Measurements from ENCODE around the gene CDX2. TPM values are rescaled to one million over a fixed set of nuclear protein-coding genes. Genes with fewer than 3 reads are reported as not detected.

CDX2 gene
- total and polyA plus RNA-seq, 2 donors (not counting 1 experiment from before 2014, with no cell fraction given) = not detected

DNA sequence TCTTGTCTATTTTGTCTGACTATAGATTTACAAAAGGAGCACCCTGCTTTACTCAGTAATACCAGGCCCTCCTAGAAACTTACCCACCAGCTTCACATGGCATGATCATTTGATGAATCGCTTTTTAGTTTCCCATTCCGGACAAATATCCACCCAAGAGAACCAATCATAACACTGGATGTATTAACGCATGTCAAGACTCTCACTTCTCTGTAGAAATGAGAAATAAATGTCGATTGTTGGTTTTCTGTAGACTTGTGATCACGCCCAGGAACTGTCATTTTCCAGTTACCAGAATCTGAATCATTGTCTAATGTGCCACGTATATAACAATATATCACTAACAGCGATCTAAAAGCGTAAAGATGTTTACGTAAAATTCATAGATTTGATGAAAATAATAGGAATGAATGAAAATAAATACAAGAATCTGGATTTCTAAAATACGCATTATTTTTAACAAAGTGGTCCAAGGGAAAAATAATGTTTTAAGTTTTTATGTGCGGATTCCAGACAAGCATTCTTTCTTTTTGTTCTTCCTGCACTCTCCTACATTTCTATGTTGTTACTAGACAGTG lies 14.0 kb downstream of the CDX2 start:
- Mint-ChIP-seq H3K27me3 (peaks cover 78% of the 10 kb centered on the region), H3K4me1 (peaks cover 16% of the 10 kb centered on the region), H3K4me3 (peak overlapping the region; percentile 9), H3K9me3 (ENCODE audit: insufficient read depth) (no peaks in the 10 kb centered on the region), H3K27ac (no peak overlapping the region)
- Histone ChIP-seq H3K36me3 (replicated peaks in 1 of 2; ENCODE audit: control extremely low read depth in 1 of 2, control insufficient read depth in 1 of 2, extremely low read depth in 1 of 2, insufficient read depth in 2 of 2, low read length in 1 of 2) (no peaks in the 10 kb centered on the region), H3K9me3 (ENCODE audit: control extremely low read depth in 1 of 3, control insufficient read depth in 2 of 3, insufficient read depth in 1 of 3, low read length in 2 of 3) (peaks cover 0 to 17% (median 1%) of the 10 kb centered on the region in 3 donors), H2AFZ (ENCODE audit: insufficient read depth, low read depth, low read length, poor library complexity, severe bottlenecking) (no peak overlapping the region), H3K79me2 (ENCODE audit: control insufficient read depth, insufficient read depth, low read length) (no peaks in the 10 kb centered on the region), H3K27me3 (replicated peaks in 1 of 4; ENCODE audit: control extremely low read depth in 1 of 4, control insufficient read depth in 3 of 4, insufficient read depth in 4 of 4, low read length in 3 of 4) (peaks cover 0 to 68% (median 56%) of the 10 kb centered on the region in 4 experiments), H3K27ac (ENCODE audit: low read length in 2 of 2) (no peak overlapping the region), H3K4me3 (ENCODE audit: control extremely low read depth in 1 of 5, extremely low read depth in 1 of 5, insufficient read depth in 1 of 5, low read depth in 2 of 5, low read length in 4 of 5) (no peak overlapping the region), H3K4me1 (ENCODE audit: control insufficient read depth in 2 of 2, insufficient read depth in 2 of 2, low read length in 2 of 2) (peaks cover 24 to 30% of the 10 kb centered on the region in 2 donors), H4K20me1 (ENCODE audit: control insufficient read depth, insufficient read depth, low read length, poor library complexity, severe bottlenecking) (no peaks in the 10 kb centered on the region), H3K9ac (ENCODE audit: low read length) (no peak overlapping the region), H3K4me2 (replicated peaks; ENCODE audit: low read depth, low read length, poor library complexity, severe bottlenecking) (peak overlapping the region; percentile 80)
- ChIA-PET POLR2A (interaction anchor here (0.6 kb wide), 1 partner anchor 184 kb away, joined by 7 read pairs; no protein-coding TSS in a partner anchor), CTCF (interaction anchor here (0.7 to 3.8 kb wide), 12 partner anchors 8 to 1008 kb away, joined by 3 to 43 read pairs (median 8); partner anchors contain the start of gene PDX1)
- no CpG with 5 or more reads among the region's 11 CpGs for WGBS (ENCODE audit: insufficient coverage)
- DNase-seq = no peak
- intact Hi-C loops (cut with micrococcal nuclease) = loop anchor here (2.0 to 10.0 kb wide), 2 partner anchors 38 to 580 kb away; no protein-coding TSS in a partner anchor
- ATAC-seq (ENCODE audit: low read depth) = no peak
- no peak for TF ChIP-seq EZH2 (IDR thresholded peaks at IDR 0.05; ENCODE audit: borderline replicate concordance, insufficient read depth, low read depth, low read length, poor library complexity, severe bottlenecking)
- TF ChIP-seq, protein P1, sequence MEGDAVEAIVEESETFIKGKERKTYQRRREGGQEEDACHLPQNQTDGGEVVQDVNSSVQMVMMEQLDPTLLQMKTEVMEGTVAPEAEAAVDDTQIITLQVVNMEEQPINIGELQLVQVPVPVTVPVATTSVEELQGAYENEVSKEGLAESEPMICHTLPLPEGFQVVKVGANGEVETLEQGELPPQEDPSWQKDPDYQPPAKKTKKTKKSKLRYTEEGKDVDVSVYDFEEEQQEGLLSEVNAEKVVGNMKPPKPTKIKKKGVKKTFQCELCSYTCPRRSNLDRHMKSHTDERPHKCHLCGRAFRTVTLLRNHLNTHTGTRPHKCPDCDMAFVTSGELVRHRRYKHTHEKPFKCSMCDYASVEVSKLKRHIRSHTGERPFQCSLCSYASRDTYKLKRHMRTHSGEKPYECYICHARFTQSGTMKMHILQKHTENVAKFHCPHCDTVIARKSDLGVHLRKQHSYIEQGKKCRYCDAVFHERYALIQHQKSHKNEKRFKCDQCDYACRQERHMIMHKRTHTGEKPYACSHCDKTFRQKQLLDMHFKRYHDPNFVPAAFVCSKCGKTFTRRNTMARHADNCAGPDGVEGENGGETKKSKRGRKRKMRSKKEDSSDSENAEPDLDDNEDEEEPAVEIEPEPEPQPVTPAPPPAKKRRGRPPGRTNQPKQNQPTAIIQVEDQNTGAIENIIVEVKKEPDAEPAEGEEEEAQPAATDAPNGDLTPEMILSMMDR (IDR thresholded peaks at IDR 0.05) = no peak

DNA sequence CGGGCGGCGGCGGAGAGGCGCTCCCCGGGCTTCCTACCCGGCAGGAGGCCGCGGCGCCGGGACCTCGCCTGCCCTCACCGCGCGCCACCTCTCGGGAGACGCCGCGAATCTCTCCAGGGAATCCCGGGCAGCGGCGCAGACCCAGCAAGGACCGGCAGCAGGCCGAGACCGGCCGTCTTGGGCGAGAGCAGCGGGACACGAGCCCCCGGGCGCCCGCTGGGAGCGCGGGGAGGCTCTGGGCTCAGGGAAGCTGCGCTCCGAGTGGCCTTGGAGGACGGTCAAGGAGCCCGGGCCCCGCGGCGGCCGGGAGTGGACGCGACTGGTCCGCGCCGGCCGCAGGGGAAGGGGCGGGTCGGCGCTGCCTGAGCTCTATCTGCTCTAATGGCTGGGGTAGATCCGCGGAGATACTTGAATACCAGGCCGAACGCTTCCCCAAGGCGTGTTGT lies 14.7 kb downstream of the CDX2 start:
- ATAC-seq (ENCODE audit: low read depth) (peak; percentile 15), DNase-seq (peak; percentile 51)
- peak overlapping the region; percentile 62 for H3K9ac ChIP-seq (ENCODE audit: low read length)
- peak overlapping the region; percentile 80 for H3K4me2 ChIP-seq (replicated peaks; ENCODE audit: low read depth, low read length, poor library complexity, severe bottlenecking)
- no peak overlapping the region for H3K27ac ChIP-seq (ENCODE audit: low read length in 2 of 2)
- peaks cover 74% of the 10 kb centered on the region for H3K27me3 Mint-ChIP-seq
- peaks cover 0 to 12% (median 1%) of the 10 kb centered on the region in 3 donors for H3K9me3 ChIP-seq (ENCODE audit: control extremely low read depth in 1 of 3, control insufficient read depth in 2 of 3, insufficient read depth in 1 of 3, low read length in 2 of 3)
- intact Hi-C loops (cut with micrococcal nuclease) = loop anchor here (2.0 to 10.0 kb wide), 2 partner anchors 38 to 580 kb away; no protein-coding TSS in a partner anchor
- H3K4me3 Mint-ChIP-seq = peak overlapping the region; percentile 86
- no peaks in the 10 kb centered on the region for H3K36me3 ChIP-seq (replicated peaks in 1 of 2; ENCODE audit: control extremely low read depth in 1 of 2, control insufficient read depth in 1 of 2, extremely low read depth in 1 of 2, insufficient read depth in 2 of 2, low read length in 1 of 2)
- TF ChIP-seq EZH2 (IDR thresholded peaks at IDR 0.05; ENCODE audit: borderline replicate concordance, insufficient read depth, low read depth, low read length, poor library complexity, severe bottlenecking) = peak; percentile 5
- TF ChIP-seq, protein P1 (IDR thresholded peaks at IDR 0.05) = no peak
- no peaks in the 10 kb centered on the region for H3K9me3 Mint-ChIP-seq (ENCODE audit: insufficient read depth)
- peaks cover 15% of the 10 kb centered on the region for H3K4me1 Mint-ChIP-seq
- H3K4me3 ChIP-seq (ENCODE audit: control extremely low read depth in 1 of 5, extremely low read depth in 1 of 5, insufficient read depth in 1 of 5, low read depth in 2 of 5, low read length in 4 of 5) = peak overlapping the region in 4 of 5 experiments; percentile 31 to 53 (median 43)
- peaks cover 0 to 64% (median 50%) of the 10 kb centered on the region in 4 experiments for H3K27me3 ChIP-seq (replicated peaks in 1 of 4; ENCODE audit: control extremely low read depth in 1 of 4, control insufficient read depth in 3 of 4, insufficient read depth in 4 of 4, low read length in 3 of 4)
- peak overlapping the region; percentile 59 for H2AFZ ChIP-seq (ENCODE audit: insufficient read depth, low read depth, low read length, poor library complexity, severe bottlenecking)
- H3K27ac Mint-ChIP-seq = no peak overlapping the region
- ChIA-PET CTCF (interaction anchor here (0.6 to 3.8 kb wide), 20 partner anchors 8 to 1008 kb away, joined by 3 to 43 read pairs (median 5); partner anchors contain the start of genes CDX2 and PDX1), POLR2A (interaction anchor here (0.6 kb wide), 1 partner anchor 184 kb away, joined by 7 read pairs; no protein-coding TSS in a partner anchor)
- H4K20me1 ChIP-seq (ENCODE audit: control insufficient read depth, insufficient read depth, low read length, poor library complexity, severe bottlenecking) = no peaks in the 10 kb centered on the region
- peaks cover 21 to 28% of the 10 kb centered on the region in 2 donors for H3K4me1 ChIP-seq (ENCODE audit: control insufficient read depth in 2 of 2, insufficient read depth in 2 of 2, low read length in 2 of 2)
- no peaks in the 10 kb centered on the region for H3K79me2 ChIP-seq (ENCODE audit: control insufficient read depth, insufficient read depth, low read length)
- WGBS (ENCODE audit: insufficient coverage) = 6% methylated on average over 51 of the region's 56 CpGs

All from B cell (primary cell).